Measurements from ENCODE around the gene FUOM. TPM values are rescaled to one million over a fixed set of nuclear protein-coding genes. Genes with fewer than 3 reads are reported as not detected.

The FUOM gene
- total and polyA plus RNA-seq, 2 of the 8 experiments (the other 6 are each of a cell fraction or from before 2014, with no cell fraction given), result 22.0 to 30.4 TPM

DNA sequence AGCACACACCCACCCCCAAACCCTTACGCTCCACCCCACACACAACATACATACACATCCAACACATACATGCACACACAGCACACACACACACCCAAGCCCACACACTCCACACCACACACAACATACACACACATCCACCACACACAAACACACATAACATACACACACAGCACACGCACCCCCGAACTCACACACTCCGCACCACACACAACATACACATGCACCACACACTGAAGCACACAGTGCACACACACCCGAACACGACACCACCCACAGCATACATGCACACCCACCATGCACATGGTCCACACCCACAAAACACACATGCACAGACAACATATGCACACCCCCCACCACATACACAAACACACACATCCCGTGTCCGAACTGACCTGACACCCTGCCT is 8.7 kb downstream of the FUOM start:
- Histone ChIP-seq H3K56ac (replicated peaks; ENCODE audit: insufficient read length, low read depth, low read length) (no peak overlapping the region), H3K18ac (ENCODE audit: extremely low read depth, low read length) (no peak overlapping the region), H3K4me2 (ENCODE audit: insufficient read depth in 1 of 2, low read depth in 2 of 2, low read length in 2 of 2) (no peak overlapping the region), H4K91ac (replicated peaks; ENCODE audit: insufficient read length, low read length) (peak overlapping the region; percentile 65), H3K27me3 (replicated peaks in 1 of 4; ENCODE audit: control insufficient read depth in 3 of 4, extremely low read depth in 1 of 4, insufficient read depth in 3 of 4, low read length in 3 of 4) (no peaks in the 10 kb centered on the region; a peak in 3 of 7 replicates), H3K27ac (ENCODE audit: low read depth, low read length) (no peak overlapping the region), H2BK120ac (replicated peaks; ENCODE audit: low read depth, low read length) (no peak overlapping the region), H3K9me3 (ENCODE audit: insufficient read depth in 2 of 2, low read depth in 1 of 2, low read length in 1 of 2) (no peaks in the 10 kb centered on the region), H3K4me1 (replicated peaks in 1 of 4; ENCODE audit: control insufficient read depth in 3 of 4, insufficient read depth in 4 of 4, low read length in 3 of 4) (peaks cover 0 to 21% (median 2%) of the 10 kb centered on the region in 4 experiments; a peak in 4 of 7 replicates), H2BK15ac (ENCODE audit: low read length) (no peak overlapping the region; the same call in 1 of the 2 replicates), H4K20me1 (replicated peaks in 1 of 2; ENCODE audit: control insufficient read depth in 1 of 2, insufficient read depth in 2 of 2, low read length in 2 of 2) (peaks cover 4 to 12% of the 10 kb centered on the region in 2 experiments), H2AK5ac (ENCODE audit: low read depth, low read length) (0 out of 2 replicates have a peak overlapping the region, but pooled peaks have one; percentile 32), H3K36me3 (ENCODE audit: control insufficient read depth in 2 of 4, insufficient read depth in 4 of 4, low read length in 3 of 4) (no peaks in the 10 kb centered on the region), H2BK12ac (ENCODE audit: low read depth, low read length) (peak overlapping the region; percentile 18; the same call in 1 of the 2 replicates), H3K79me1 (ENCODE audit: low read depth, low read length) (no peaks in the 10 kb centered on the region), H2AFZ (ENCODE audit: low read length) (no peak overlapping the region), H2BK5ac (ENCODE audit: low read depth, low read length) (peak overlapping the region; percentile 2; the same call in 1 of the 2 replicates), H3K79me2 (ENCODE audit: control insufficient read depth in 1 of 2, insufficient read depth in 2 of 2, low read length in 2 of 2) (no peaks in the 10 kb centered on the region), H4K8ac (ENCODE audit: extremely low read depth, insufficient read depth, low read length) (no peak overlapping the region), H3K9ac (replicated peaks in 1 of 4; ENCODE audit: extremely low read depth in 1 of 4, low read depth in 3 of 4, low read length in 3 of 4) (no peak overlapping the region), H3K23ac (ENCODE audit: insufficient read length) (no peak overlapping the region), H2BK20ac (ENCODE audit: low read length) (no peak overlapping the region), H3K4ac (replicated peaks; ENCODE audit: insufficient read length, low read depth, low read length) (no peak overlapping the region), H3K4me3 (ENCODE audit: extremely low read depth in 1 of 4, insufficient read depth in 2 of 4, low read depth in 3 of 4, low read length in 4 of 4) (no peak overlapping the region), H4K5ac (ENCODE audit: insufficient read length, low read depth, low read length) (no peak overlapping the region), H3K23me2 (ENCODE audit: low read depth, low read length) (peaks cover 4% of the 10 kb centered on the region; the same call in 1 of the 2 replicates), H3K14ac (ENCODE audit: insufficient read length) (no peak overlapping the region)
- TF ChIP-seq CTBP2 (IDR thresholded peaks at IDR 0.05; ENCODE audit: borderline replicate concordance, insufficient read depth, insufficient read length, low read length), result no peak
- POLR2A ChIA-PET (ENCODE audit: partially characterized antibody), result interaction anchor here (1.1 to 1.3 kb wide), 2 partner anchors 12 to 21 kb away, joined by 3 read pairs; partner anchors contain the start of gene CALY
- FAIRE-seq, result no peak
- CTCF ChIA-PET (ENCODE audit: partially characterized antibody), result interaction anchor here (0.7 kb wide), 1 partner anchor 9 kb away, joined by 3 read pairs; no protein-coding TSS in a partner anchor
- WGBS, 2 experiments (ENCODE audit: extremely low coverage in 1 of 2, insufficient coverage in 1 of 2, insufficient read length in 1 of 2, insufficient replicate concordance in 2 of 2, low coverage in 1 of 2, low lambda C conversion rate in 2 of 2, missing lambda C conversion rate in 1 of 2), result 96 to 100% methylated on average over 4 to 8 of the region's 8 CpGs
- DNase-seq (ENCODE audit: low read depth in 1 of 2, low spot score in 2 of 2), result no peak
